Mesenchymal stem cell (in vitro differentiated cells and primary cell): ENCODE data around the gene ELMO1.

Source experiments
- DNase-seq: peaks from one replicate; pipeline ENCODE4 v3.0.0-alpha.2; 2013
- H2AFZ ChIP-seq: one replicate; pipeline ENCODE4 v1.6.1; 2013; ENCODE audit warnings: low read depth, mild to moderate bottlenecking, control low read depth, inconsistent platforms, low read length, moderate library complexity
- H2AK5ac ChIP-seq: 2 replicates; pipeline ENCODE4 v1.6.1; 2013; ENCODE audit warnings: low read length, moderate library complexity, mild to moderate bottlenecking, inconsistent platforms; ENCODE audit not compliant: severe bottlenecking
- H2BK120ac ChIP-seq: one replicate; pipeline ENCODE4 v1.6.1; 2013; ENCODE audit warnings: low read depth, mild to moderate bottlenecking, inconsistent platforms, low read length, moderate library complexity
- H2BK12ac ChIP-seq, 2 experiments: one replicate each; pipeline ENCODE4 v1.6.1; 2013; ENCODE audit warnings: inconsistent platforms in 2 of 2, low read length in 2 of 2, mild to moderate bottlenecking in 2 of 2, moderate library complexity in 2 of 2, control low read depth in 1 of 2
- H2BK15ac ChIP-seq: one replicate; pipeline ENCODE4 v1.6.1; 2013; ENCODE audit warnings: mild to moderate bottlenecking, low read depth, inconsistent platforms; ENCODE audit not compliant: poor library complexity, severe bottlenecking
- H2BK5ac ChIP-seq: 2 replicates; pipeline ENCODE4 v1.6.1; 2013; ENCODE audit warnings: low read depth, mild to moderate bottlenecking, low read length, control low read depth, inconsistent platforms; ENCODE audit not compliant: poor library complexity, severe bottlenecking
- H3K14ac ChIP-seq, 2 experiments: one replicate each; pipeline ENCODE4 v1.6.1; 2013; ENCODE audit warnings: inconsistent platforms in 2 of 2, low read length in 2 of 2, control low read depth in 1 of 2, mild to moderate bottlenecking in 1 of 2, moderate library complexity in 1 of 2
- H3K18ac ChIP-seq, 2 experiments: one replicate each; pipeline ENCODE4 v1.6.1; 2013; ENCODE audit warnings: inconsistent platforms in 2 of 2, low read length in 2 of 2, control low read depth in 1 of 2, low read depth in 1 of 2, mild to moderate bottlenecking in 1 of 2
- H3K23ac ChIP-seq, 2 experiments: one replicate each; pipeline ENCODE4 v1.6.1; 2013; ENCODE audit warnings: inconsistent platforms in 2 of 2, low read length in 2 of 2, mild to moderate bottlenecking in 2 of 2, moderate library complexity in 2 of 2, control low read depth in 1 of 2
- H3K27ac ChIP-seq: 2 replicates; pipeline ENCODE4 v1.5.1; 2013; ENCODE audit warnings: mild to moderate bottlenecking, moderate library complexity, low read length, control low read depth, inconsistent platforms; ENCODE audit not compliant: poor library complexity, severe bottlenecking
- H3K27me3 ChIP-seq, 2 experiments: 2 replicates each; pipeline versions ENCODE4 v1.6.1 to v1.7.0; 2013; ENCODE audit warnings: low read length in 2 of 2, mild to moderate bottlenecking in 2 of 2, moderate library complexity in 2 of 2, control low read depth in 1 of 2, inconsistent platforms in 1 of 2; ENCODE audit not compliant: control insufficient read depth in 1 of 2, insufficient read depth in 1 of 2
- H3K36me3 ChIP-seq, 2 experiments: 2 replicates each; pipeline versions ENCODE4 v1.6.1 to v1.7.0; 2013; ENCODE audit warnings: low read length in 2 of 2, control low read depth in 1 of 2, inconsistent platforms in 1 of 2, low read depth in 1 of 2, mild to moderate bottlenecking in 1 of 2; ENCODE audit not compliant: insufficient read depth in 2 of 2, control insufficient read depth in 1 of 2
- H3K4ac ChIP-seq, 2 experiments: one replicate each; pipeline ENCODE4 v1.6.1; 2013; ENCODE audit warnings: inconsistent platforms in 2 of 2, low read length in 2 of 2, mild to moderate bottlenecking in 2 of 2, moderate library complexity in 2 of 2, control low read depth in 1 of 2, low read depth in 1 of 2
- H3K4me1 ChIP-seq: 2 replicates; pipeline ENCODE4 v1.6.1; 2013; ENCODE audit warnings: low read depth, low read length, control low read depth; ENCODE audit not compliant: control insufficient read depth, insufficient read depth
- H3K4me2 ChIP-seq: 2 replicates; pipeline ENCODE4 v1.6.1; 2013; ENCODE audit warnings: low read length, mild to moderate bottlenecking, inconsistent platforms; ENCODE audit not compliant: poor library complexity, severe bottlenecking
- H3K4me3 ChIP-seq, 2 experiments: 2 replicates each; pipeline versions ENCODE4 v1.5.1 to v1.7.0; 2013; ENCODE audit warnings: low read length in 2 of 2, mild to moderate bottlenecking in 2 of 2, control low read depth in 1 of 2, low read depth in 1 of 2; ENCODE audit not compliant: insufficient read depth in 1 of 2
- H3K79me1 ChIP-seq: replicated peaks from 2 replicates; pipeline ENCODE4 v1.6.1; 2013; ENCODE audit warnings: mild to moderate bottlenecking, control low read depth, low read length, inconsistent platforms; ENCODE audit not compliant: poor library complexity, severe bottlenecking
- H3K9ac ChIP-seq: 2 replicates; pipeline ENCODE4 v1.7.0; 2013; ENCODE audit warnings: mild to moderate bottlenecking, low read length, moderate library complexity
- H3K9me3 ChIP-seq: 2 replicates; pipeline ENCODE4 v1.7.0; 2013; ENCODE audit warnings: mild to moderate bottlenecking, low read length; ENCODE audit not compliant: control insufficient read depth
- H4K8ac ChIP-seq: one replicate; pipeline ENCODE4 v1.6.1; 2013; ENCODE audit warnings: inconsistent platforms, mild to moderate bottlenecking, low read length, moderate library complexity
- H4K91ac ChIP-seq: one replicate; pipeline ENCODE4 v1.6.1; 2013; ENCODE audit warnings: mild to moderate bottlenecking, low read length, inconsistent platforms
- WGBS: methylation state at CpG from one replicate; pipeline ENCODE4 v1.1.7; 2013; ENCODE audit warnings: mixed read lengths; 5-methylcytosine and 5-hydroxymethylcytosine counted together

The ELMO1 gene

GRCh38 chr7:36937754-36938563, 510.7 kb downstream of the ELMO1 start:
- Histone ChIP-seq H2BK5ac (no peak overlapping the region), H3K14ac (no peak overlapping the region), H3K9ac (no peak overlapping the region), H3K18ac (no peak overlapping the region), H2AK5ac (no peak overlapping the region), H3K36me3 (no peaks in the 10 kb centered on the region), H2AFZ (no peak overlapping the region), H3K27ac (no peak overlapping the region), H4K91ac (no peak overlapping the region), H3K4ac (no peak overlapping the region), H2BK15ac (no peak overlapping the region), H3K79me1 (no peaks in the 10 kb centered on the region), H3K9me3 (peaks cover 96% of the 10 kb centered on the region), H4K8ac (no peak overlapping the region), H3K27me3 (peaks cover 0 to 3% of the 10 kb centered on the region in 2 experiments), H3K23ac (no peak overlapping the region), H3K4me3 (no peak overlapping the region), H3K4me2 (no peak overlapping the region), H2BK120ac (no peak overlapping the region), H3K4me1 (no peaks in the 10 kb centered on the region), H2BK12ac (no peak overlapping the region)
- 90% methylated on average over 2 of the region's 2 CpGs for WGBS
- peak; percentile 7 for DNase-seq

GRCh38 chr7:36931892-36932291, 516.8 kb downstream of the ELMO1 start:
- H3K18ac ChIP-seq, result no peak overlapping the region
- H3K27me3 ChIP-seq, result peaks cover 0 to 3% of the 10 kb centered on the region in 2 experiments
- no peak overlapping the region for H2AK5ac ChIP-seq
- no peak overlapping the region for H2BK5ac ChIP-seq
- no peak overlapping the region for H4K91ac ChIP-seq
- H3K79me1 ChIP-seq, result no peaks in the 10 kb centered on the region
- H2AFZ ChIP-seq, result no peak overlapping the region
- H3K27ac ChIP-seq, result no peak overlapping the region
- H4K8ac ChIP-seq, result no peak overlapping the region
- H2BK15ac ChIP-seq, result no peak overlapping the region
- 80% methylated on average over 1 of the region's 1 CpG for WGBS
- H2BK12ac ChIP-seq, result no peak overlapping the region
- no peak for DNase-seq
- H3K4me2 ChIP-seq, result no peak overlapping the region
- no peak overlapping the region for H3K4me3 ChIP-seq
- no peak overlapping the region for H2BK120ac ChIP-seq
- no peak overlapping the region for H3K23ac ChIP-seq
- no peak overlapping the region for H3K4ac ChIP-seq
- peaks cover 54% of the 10 kb centered on the region for H3K9me3 ChIP-seq
- H3K14ac ChIP-seq, result no peak overlapping the region
- H3K4me1 ChIP-seq, result no peaks in the 10 kb centered on the region
- H3K36me3 ChIP-seq, result no peaks in the 10 kb centered on the region
- H3K9ac ChIP-seq, result no peak overlapping the region

- no peak overlapping the region for H3K4me3 ChIP-seq
Observed at GRCh38 chr7:36929791-36930190, 518.9 kb downstream of the ELMO1 start.

GRCh38 chr7:36928718-36929117, 519.9 kb downstream of the ELMO1 start:
- Histone ChIP-seq H3K18ac (no peak overlapping the region), H4K8ac (no peak overlapping the region), H3K27ac (no peak overlapping the region), H2AK5ac (no peak overlapping the region), H3K4me1 (no peaks in the 10 kb centered on the region), H3K4me3 (no peak overlapping the region), H2BK120ac (no peak overlapping the region), H2BK12ac (no peak overlapping the region), H3K9me3 (peaks cover 23% of the 10 kb centered on the region), H3K4ac (no peak overlapping the region), H4K91ac (no peak overlapping the region), H3K36me3 (no peaks in the 10 kb centered on the region), H3K23ac (no peak overlapping the region), H2AFZ (no peak overlapping the region), H3K4me2 (no peak overlapping the region), H3K14ac (no peak overlapping the region), H2BK5ac (no peak overlapping the region), H3K79me1 (no peaks in the 10 kb centered on the region), H3K27me3 (peaks cover 0 to 4% of the 10 kb centered on the region in 2 experiments), H3K9ac (no peak overlapping the region), H2BK15ac (no peak overlapping the region)
- 64% methylated on average over 2 of the region's 2 CpGs for WGBS
- DNase-seq, result no peak

More at GRCh38 chr7:36929791-36930190, 518.9 kb downstream of the ELMO1 start:
- H2BK120ac ChIP-seq, result no peak overlapping the region
- H4K91ac ChIP-seq, result no peak overlapping the region
- H2AK5ac ChIP-seq, result no peak overlapping the region
- H2AFZ ChIP-seq, result no peak overlapping the region
- no peak overlapping the region for H2BK12ac ChIP-seq
- H3K23ac ChIP-seq, result no peak overlapping the region
- no peak overlapping the region for H3K27ac ChIP-seq
- 73% methylated on average over 4 of the region's 4 CpGs for WGBS
- H3K36me3 ChIP-seq, result no peaks in the 10 kb centered on the region
- peaks cover 0 to 7% of the 10 kb centered on the region in 2 experiments for H3K27me3 ChIP-seq
- no peak overlapping the region for H3K4me2 ChIP-seq
- peaks cover 33% of the 10 kb centered on the region for H3K9me3 ChIP-seq
- no peak overlapping the region for H4K8ac ChIP-seq
- H3K18ac ChIP-seq, result no peak overlapping the region
- H3K14ac ChIP-seq, result no peak overlapping the region
- H3K4ac ChIP-seq, result no peak overlapping the region
- no peak overlapping the region for H3K9ac ChIP-seq
- H2BK15ac ChIP-seq, result no peak overlapping the region
- H3K4me1 ChIP-seq, result no peaks in the 10 kb centered on the region
- DNase-seq, result no peak
- H3K79me1 ChIP-seq, result no peaks in the 10 kb centered on the region
- H2BK5ac ChIP-seq, result no peak overlapping the region
